GM19372 (cell line): ENCODE data around the gene NIPBL.
"Not testable (repeated sequence)": the region's sequence is repeated elsewhere in the genome, so short reads cannot be mapped to it uniquely, and the experiment has no call there.

Source experiments
- ATAC-seq: cut with Tn5 transposase; IDR thresholded peaks from one replicate; pipeline ENCODE4 v1.9.1; 2021; ENCODE audit warnings: mild to moderate bottlenecking, low read depth, moderate library complexity; ENCODE audit not compliant: unreplicated experiment

The NIPBL gene, protein sequence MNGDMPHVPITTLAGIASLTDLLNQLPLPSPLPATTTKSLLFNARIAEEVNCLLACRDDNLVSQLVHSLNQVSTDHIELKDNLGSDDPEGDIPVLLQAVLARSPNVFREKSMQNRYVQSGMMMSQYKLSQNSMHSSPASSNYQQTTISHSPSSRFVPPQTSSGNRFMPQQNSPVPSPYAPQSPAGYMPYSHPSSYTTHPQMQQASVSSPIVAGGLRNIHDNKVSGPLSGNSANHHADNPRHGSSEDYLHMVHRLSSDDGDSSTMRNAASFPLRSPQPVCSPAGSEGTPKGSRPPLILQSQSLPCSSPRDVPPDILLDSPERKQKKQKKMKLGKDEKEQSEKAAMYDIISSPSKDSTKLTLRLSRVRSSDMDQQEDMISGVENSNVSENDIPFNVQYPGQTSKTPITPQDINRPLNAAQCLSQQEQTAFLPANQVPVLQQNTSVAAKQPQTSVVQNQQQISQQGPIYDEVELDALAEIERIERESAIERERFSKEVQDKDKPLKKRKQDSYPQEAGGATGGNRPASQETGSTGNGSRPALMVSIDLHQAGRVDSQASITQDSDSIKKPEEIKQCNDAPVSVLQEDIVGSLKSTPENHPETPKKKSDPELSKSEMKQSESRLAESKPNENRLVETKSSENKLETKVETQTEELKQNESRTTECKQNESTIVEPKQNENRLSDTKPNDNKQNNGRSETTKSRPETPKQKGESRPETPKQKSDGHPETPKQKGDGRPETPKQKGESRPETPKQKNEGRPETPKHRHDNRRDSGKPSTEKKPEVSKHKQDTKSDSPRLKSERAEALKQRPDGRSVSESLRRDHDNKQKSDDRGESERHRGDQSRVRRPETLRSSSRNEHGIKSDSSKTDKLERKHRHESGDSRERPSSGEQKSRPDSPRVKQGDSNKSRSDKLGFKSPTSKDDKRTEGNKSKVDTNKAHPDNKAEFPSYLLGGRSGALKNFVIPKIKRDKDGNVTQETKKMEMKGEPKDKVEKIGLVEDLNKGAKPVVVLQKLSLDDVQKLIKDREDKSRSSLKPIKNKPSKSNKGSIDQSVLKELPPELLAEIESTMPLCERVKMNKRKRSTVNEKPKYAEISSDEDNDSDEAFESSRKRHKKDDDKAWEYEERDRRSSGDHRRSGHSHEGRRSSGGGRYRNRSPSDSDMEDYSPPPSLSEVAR (N-terminal part only)

DNA sequence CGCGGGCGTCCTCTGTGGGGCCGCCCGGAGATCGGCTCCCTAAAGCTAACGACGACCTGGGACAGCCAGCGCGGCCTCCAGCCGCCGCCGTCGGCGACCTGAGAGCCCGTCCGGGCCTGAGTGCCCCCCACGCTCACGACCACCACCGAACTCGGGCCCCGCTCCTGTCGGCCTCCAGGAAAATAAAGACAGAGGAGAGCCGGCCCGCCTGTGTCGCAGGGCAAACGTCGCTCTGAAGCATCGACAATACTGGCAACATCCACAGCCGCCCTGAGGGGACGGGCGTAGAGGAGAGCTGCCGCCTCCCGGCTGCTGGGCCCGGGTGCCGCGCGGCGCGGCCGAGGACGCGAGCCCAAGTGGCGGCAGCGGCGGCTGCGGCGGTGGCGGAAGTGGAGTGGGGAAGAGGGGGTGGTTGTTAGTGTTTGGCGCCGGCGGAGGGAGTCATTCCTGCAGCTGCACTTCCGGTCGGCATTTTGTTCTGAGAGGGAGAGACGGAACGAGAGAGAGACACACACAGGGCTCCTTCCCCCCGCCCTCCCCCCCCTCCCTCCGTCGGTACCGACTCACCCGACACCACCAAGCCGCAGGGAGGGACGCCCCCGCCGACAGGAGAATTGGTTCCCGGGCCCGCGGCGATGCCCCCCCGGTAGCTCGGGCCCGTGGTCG lies at the start of gene NIPBL:
NIPBL (plus strand) TSS at position 471 of the 666 bp plus-strand sequence. CDS start 76,928 bp downstream, outside the sequence.
- peak; percentile 62 for ATAC-seq

DNA sequence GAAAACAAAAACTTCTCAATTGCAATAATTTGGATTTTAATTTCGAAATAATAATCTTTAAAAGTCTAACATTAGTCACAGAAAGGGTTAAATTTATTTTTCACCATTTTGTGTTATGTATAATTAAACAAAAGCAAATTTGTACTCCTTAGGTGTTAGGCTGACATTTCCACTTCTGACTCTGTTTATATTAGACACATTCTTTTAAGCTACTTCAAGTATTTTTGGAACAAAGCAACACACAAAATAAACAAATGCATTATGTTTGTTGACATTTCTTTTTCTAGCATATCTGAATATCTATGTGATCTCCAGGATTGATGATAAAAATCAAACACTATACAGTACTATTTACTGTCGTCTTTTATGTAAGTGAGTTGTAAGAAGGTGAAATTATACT lies 44.3 kb upstream of the NIPBL start:
- ATAC-seq, result no peak

- no peak for ATAC-seq
Observed at GRCh38 chr5:36836831-36837230, 39.7 kb upstream of the NIPBL start.

DNA sequence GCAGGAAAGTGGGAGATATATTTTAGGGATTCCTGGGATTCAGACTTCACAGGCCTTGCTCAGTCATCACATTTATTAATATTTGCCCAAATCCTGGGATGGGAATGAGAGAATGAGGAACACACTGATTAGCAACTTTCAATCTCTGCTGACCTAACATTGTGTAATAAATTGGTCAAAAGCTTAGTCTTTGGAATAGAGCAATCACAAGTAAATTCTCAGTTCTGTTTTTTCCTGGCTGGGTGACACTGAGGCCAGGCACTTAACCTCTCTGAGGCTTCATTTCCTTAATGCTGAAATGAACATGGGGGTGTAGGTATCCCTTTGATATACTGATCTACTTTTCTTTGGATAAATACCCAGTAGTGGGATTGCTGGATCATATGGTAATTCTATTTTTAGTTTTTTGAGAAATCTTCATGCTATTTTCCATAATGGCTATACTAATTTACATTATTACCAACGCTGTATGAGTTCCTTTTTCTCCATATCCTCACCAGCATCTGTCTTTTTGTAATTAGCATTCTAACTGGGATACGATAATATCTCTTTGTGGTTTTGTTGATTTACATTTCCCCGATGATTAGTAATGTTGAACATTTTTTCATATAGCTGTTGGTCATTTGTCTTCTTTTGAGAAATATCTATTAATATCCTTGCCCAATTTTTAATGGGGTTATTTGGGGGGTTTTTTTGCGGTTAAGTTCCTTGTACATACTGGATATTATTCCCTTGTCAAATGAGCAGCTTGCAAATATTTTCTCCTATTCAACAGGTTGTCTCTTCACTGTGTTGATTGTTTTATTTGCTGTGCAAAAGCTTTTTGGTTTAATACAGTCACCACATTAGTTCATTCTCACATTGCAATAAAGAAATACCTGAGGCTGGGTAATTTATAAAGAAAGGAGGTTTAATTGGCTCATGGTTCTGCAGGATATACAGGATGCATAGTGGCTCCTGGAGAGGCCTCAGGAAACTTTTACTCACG lies 36.8 kb upstream of the NIPBL start:
- ATAC-seq, result no peak

DNA sequence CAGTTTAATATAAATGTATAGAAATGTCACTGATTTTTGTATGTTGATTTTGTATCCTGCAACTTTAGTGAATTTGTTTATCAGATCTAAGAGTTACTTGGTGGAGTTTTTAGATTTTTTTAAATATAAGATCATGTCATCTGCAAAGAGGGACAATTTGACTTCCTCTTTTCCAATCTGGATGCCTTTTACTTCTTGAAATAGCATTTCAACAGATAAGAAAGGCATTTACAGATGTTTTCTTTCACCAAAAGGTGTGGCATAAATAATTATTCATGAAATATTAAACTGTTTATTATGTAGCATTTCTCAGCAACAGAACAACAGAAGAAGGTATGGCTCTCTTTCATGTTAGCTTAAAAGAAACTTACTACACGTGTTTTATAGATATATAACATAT lies 34.9 kb upstream of the NIPBL start:
- no peak for ATAC-seq

DNA sequence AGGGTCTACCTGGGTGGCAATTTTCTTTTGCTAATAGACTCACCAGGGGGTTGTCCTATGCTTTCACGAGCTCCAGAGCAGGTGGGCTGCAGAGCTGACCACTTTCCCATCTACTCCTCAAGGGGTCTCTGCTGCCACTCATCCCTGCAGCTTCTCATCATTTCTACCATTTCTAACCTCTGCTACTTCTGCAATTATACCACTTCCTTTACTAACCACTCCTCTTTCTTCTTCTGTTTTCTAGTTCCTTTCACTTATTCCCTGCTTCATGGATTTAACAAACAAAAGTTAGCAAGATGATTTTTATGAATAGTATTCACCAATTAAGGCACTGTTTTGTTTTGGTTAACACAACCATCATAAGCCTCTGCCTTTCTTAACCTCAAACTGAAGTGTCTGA lies 34.5 kb upstream of the NIPBL start:
- ATAC-seq, result no peak

DNA sequence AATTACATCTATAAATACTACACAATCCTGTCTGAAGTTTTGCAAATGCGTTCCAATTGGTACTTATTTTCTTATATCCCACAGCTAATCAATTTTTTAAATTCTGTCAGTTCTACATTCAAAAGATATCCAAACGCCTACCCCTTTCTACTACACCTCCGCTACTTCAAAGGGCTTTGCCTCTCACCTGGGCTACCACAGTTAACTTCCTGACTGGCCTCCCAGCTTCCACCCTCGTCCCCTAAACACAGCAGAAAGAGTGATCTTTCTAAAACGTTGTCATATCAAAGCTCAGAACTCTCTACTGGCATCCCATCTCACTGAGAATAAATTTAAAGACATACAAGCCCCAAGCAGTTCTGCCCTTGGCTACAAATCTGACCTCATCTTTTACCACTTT lies 32.3 kb upstream of the NIPBL start:
- no peak for ATAC-seq

- not testable (repeated sequence) for ATAC-seq
Observed at GRCh38 chr5:36848545-36848944, 28.0 kb upstream of the NIPBL start.

DNA sequence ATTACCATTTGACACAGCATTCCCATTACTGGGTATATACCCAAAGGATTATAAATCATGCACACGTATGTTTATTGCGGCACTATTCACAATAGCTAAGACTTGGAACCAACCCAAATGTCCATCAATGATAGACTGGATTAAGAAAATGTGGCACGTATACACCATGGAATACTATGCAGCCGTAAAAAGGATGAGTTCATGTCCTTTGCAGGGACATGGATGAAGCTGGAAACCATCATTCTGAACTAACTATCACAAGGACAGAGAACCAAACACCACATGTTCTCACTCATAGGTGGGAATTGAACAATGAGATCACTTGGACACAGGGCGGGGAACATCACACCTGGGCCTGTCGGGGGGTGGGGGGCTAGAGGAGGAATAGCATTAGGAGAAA lies 23.7 kb upstream of the NIPBL start:
- not testable (repeated sequence) for ATAC-seq

DNA sequence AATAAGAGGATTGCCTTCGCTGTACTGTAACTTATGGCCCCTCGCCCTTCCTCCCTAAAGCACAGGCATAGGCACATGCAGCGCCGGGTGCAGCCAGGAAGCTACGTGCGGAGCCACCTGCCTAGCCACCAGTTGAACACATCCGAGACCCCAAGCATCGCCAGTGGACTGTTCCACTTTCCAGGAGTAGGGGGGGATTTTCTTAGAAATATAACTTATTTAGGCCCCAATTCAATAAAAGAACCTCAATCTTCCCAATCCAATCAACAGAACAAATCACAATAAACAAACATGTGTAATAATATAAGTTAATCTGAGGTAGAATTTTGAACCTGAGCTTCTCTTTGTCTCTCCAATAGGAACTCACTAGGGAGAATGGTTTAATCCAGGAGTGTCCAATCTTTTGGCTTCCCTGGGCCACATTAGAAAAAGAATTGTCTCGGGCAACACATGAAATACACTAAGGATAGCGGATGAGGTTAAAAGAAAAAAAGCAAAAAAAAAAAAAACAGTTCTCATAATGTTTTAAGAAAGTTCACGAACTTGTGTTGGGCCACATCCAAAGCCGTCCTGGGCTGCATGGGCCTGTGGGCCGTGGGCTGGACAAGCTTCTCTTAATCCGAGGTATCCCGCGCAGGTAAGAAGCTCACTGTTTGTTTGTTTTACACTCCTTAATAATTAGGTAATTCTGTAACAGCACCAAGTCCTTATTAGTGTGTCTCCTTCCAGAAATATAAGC lies 22.0 kb upstream of the NIPBL start:
- no peak for ATAC-seq

GRCh38 chr5:36855141-36855495 lies 21.5 kb upstream of the NIPBL start:
- ATAC-seq, result no peak

DNA sequence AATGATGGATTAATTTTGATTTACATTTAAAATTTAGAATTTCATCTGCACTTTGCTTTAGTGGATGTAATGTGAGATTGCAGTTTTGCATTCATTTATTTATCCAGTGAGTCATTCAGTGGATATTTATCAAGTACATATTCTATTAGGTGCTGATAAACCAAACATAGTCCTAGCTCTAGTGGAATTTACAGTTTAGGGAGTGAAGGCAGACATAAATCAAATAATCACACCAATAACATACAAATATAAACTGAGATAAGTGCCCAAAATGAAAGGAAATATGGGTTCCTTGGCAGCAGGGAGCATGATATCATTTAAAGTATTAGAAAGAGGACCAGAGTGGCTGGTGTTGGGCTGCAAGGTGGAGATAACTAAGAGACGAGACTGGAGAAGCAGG lies 14.7 kb upstream of the NIPBL start:
- ATAC-seq, result no peak

- ATAC-seq, result peak; percentile 84
Observed at GRCh38 chr5:36870399-36871040, 6.0 kb upstream of the NIPBL start.

DNA sequence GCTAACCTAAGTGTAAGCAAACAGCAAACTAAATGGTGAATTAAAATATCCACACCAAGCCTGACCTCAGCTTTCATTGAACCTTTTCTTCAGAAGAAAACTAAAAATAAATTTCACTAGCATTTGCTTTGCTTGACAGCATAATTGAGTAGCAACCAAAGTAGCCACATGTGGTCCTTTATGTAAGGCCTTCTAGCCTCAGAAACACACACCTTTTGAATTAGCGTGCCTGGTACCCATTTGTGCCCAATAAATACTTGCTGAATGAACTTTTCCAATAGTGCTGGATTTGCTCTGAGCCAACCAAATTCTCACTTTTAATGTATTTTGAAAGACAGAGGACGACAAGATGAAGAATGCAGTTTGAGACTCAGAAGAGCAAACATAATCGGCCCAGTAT lies 2.1 kb upstream of the NIPBL start:
- no peak for ATAC-seq

- ATAC-seq, result no peak
Observed at GRCh38 chr5:36875051-36875789, 1.3 kb upstream of the NIPBL start.

GRCh38 chr5:36875790-36876298 lies 725 bp upstream of the NIPBL start:
- ATAC-seq, result peak; percentile 59

DNA sequence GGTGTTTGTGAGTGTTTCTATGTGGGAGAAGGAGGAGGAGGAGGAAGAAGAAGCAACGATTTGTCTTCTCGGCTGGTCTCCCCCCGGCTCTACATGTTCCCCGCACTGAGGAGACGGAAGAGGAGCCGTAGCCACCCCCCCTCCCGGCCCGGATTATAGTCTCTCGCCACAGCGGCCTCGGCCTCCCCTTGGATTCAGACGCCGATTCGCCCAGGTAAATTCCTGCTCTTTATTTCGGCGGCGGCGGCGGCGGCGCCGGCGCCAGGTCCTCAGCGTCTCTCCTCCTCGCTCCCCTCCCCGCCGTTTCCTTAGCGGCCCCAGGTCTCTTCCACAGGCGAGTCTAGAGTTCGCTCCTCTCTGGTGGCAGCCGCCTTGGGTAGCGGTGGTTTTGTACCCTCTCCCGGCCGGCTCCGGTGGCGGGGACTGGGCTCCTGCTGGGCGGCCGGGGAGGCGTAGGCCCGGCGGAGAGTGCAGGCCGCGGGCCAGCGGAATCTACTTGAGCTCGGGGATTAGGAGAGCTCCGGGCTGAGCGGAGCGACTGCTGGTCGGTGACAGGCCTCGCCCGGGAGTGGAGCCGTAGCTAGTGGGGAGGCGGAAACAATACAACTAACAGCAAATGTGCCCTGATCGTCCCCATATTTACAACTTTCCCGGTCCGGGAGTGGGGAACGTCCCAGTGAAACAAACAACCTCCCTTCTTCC lies 547 bp downstream of the NIPBL start:
- ATAC-seq, result peak; percentile 18
